ENCODE measurements around the gene CACNA2D4. TPM values are rescaled to one million over a fixed set of nuclear protein-coding genes. Genes with fewer than 3 reads are reported as not detected.

CACNA2D4 gene
- total and polyA plus RNA-seq, 2 donors from 2014 or later: 2.5 to 7.3 TPM

DNA sequence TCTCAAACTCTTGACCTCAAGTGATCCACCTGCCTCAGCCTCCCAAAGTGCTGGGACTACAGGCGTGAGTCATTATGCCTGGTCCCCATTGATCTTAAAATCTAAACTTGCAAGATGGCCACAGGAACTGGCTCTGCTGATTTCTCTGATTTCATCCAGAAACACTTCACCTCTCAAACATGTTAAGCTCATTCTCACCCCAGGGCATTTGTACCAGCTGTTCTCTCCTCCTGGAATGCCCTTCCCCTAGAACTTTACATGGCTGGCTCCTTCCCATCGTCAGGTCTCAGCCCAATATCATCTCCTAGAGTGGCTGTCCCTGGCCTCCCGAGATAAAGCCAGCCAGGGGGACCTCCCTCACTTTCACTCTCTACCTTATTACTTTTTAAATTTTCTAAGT, 103.3 kb downstream of the CACNA2D4 start:
- H3K27me3 ChIP-seq (ENCODE audit: control insufficient read depth, insufficient read depth, low read length): no peaks in the 10 kb centered on the region
- no peaks in the 10 kb centered on the region for H3K4me1 ChIP-seq (ENCODE audit: control insufficient read depth in 2 of 3, insufficient read depth in 2 of 3, low read depth in 1 of 3, low read length in 3 of 3)
- no peak overlapping the region for H3K4me3 ChIP-seq (ENCODE audit: low read length in 3 of 3)
- H3K9ac ChIP-seq (ENCODE audit: low read length in 3 of 3): no peak overlapping the region
- no peak for DNase-seq
- H3K9me3 ChIP-seq (ENCODE audit: control insufficient read depth in 2 of 3, insufficient read depth in 1 of 3, low read length in 3 of 3): no peaks in the 10 kb centered on the region
- TF ChIP-seq, protein P1, sequence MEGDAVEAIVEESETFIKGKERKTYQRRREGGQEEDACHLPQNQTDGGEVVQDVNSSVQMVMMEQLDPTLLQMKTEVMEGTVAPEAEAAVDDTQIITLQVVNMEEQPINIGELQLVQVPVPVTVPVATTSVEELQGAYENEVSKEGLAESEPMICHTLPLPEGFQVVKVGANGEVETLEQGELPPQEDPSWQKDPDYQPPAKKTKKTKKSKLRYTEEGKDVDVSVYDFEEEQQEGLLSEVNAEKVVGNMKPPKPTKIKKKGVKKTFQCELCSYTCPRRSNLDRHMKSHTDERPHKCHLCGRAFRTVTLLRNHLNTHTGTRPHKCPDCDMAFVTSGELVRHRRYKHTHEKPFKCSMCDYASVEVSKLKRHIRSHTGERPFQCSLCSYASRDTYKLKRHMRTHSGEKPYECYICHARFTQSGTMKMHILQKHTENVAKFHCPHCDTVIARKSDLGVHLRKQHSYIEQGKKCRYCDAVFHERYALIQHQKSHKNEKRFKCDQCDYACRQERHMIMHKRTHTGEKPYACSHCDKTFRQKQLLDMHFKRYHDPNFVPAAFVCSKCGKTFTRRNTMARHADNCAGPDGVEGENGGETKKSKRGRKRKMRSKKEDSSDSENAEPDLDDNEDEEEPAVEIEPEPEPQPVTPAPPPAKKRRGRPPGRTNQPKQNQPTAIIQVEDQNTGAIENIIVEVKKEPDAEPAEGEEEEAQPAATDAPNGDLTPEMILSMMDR (IDR thresholded peaks at IDR 0.05; ENCODE audit: borderline replicate concordance, extremely low read depth, insufficient read depth): no peak
- intact Hi-C loops (cut with DNase I): no loop called here
- no peaks in the 10 kb centered on the region for H3K36me3 ChIP-seq (ENCODE audit: control insufficient read depth in 2 of 3, insufficient read depth in 3 of 3, low read length in 3 of 3)
- FAIRE-seq: no peak
- no peak overlapping the region for H3K27ac ChIP-seq (ENCODE audit: low read depth in 2 of 2, low read length in 2 of 2)

- no peak overlapping the region for H3K27ac ChIP-seq (ENCODE audit: low read depth in 2 of 2, low read length in 2 of 2)
- H3K36me3 ChIP-seq (ENCODE audit: control insufficient read depth in 2 of 3, insufficient read depth in 3 of 3, low read length in 3 of 3): no peaks in the 10 kb centered on the region
- no peaks in the 10 kb centered on the region for H3K9me3 ChIP-seq (ENCODE audit: control insufficient read depth in 2 of 3, insufficient read depth in 1 of 3, low read length in 3 of 3)
- DNase-seq (no peak), FAIRE-seq (no peak)
- no peaks in the 10 kb centered on the region for H3K4me1 ChIP-seq (ENCODE audit: control insufficient read depth in 2 of 3, insufficient read depth in 2 of 3, low read depth in 1 of 3, low read length in 3 of 3)
- H3K9ac ChIP-seq (ENCODE audit: low read length in 3 of 3): no peak overlapping the region
- H3K4me3 ChIP-seq (ENCODE audit: low read length in 3 of 3): no peak overlapping the region
- TF ChIP-seq, protein P1 (IDR thresholded peaks at IDR 0.05; ENCODE audit: borderline replicate concordance, extremely low read depth, insufficient read depth): no peak
- intact Hi-C loops (cut with DNase I): no loop called here
- H3K27me3 ChIP-seq (ENCODE audit: control insufficient read depth, insufficient read depth, low read length): no peaks in the 10 kb centered on the region
Measured at GRCh38 chr12:1814266-1814665, 104.2 kb downstream of the CACNA2D4 start.

- Histone ChIP-seq H3K4me1 (ENCODE audit: control insufficient read depth in 2 of 3, insufficient read depth in 2 of 3, low read depth in 1 of 3, low read length in 3 of 3) (no peaks in the 10 kb centered on the region), H3K27me3 (ENCODE audit: control insufficient read depth, insufficient read depth, low read length) (no peaks in the 10 kb centered on the region), H3K9ac (ENCODE audit: low read length in 3 of 3) (no peak overlapping the region), H3K9me3 (ENCODE audit: control insufficient read depth in 2 of 3, insufficient read depth in 1 of 3, low read length in 3 of 3) (no peaks in the 10 kb centered on the region), H3K4me3 (ENCODE audit: low read length in 3 of 3) (no peak overlapping the region), H3K27ac (ENCODE audit: low read depth in 2 of 2, low read length in 2 of 2) (peak overlapping the region in 1 of 2 donors; percentile 3), H3K36me3 (ENCODE audit: control insufficient read depth in 2 of 3, insufficient read depth in 3 of 3, low read length in 3 of 3) (no peaks in the 10 kb centered on the region)
- DNase-seq: peak in 1 of 5 donors; percentile 74
- TF ChIP-seq, protein P1 (IDR thresholded peaks at IDR 0.05; ENCODE audit: borderline replicate concordance, extremely low read depth, insufficient read depth): no peak
- intact Hi-C loops (cut with DNase I): no loop called here
- FAIRE-seq: no peak
Measured at GRCh38 chr12:1812650-1813302, 105.7 kb downstream of the CACNA2D4 start.

DNA sequence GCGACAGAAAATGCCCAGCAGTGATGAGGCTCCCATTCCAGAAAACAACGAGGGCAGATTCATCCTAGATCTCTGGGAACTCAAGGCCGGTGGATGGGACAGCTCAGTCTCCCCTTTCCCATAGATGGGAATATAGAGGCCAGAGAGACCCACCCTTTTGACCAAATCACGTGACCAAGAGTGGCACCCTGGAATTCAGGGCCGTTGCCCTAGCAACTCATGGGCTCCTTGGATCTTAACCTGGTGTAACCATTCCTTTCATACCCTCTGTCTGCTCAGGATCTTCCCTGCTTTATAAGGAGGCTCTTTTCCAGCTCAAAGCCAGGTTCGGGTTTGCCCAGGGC, 106.5 kb downstream of the CACNA2D4 start:
- intact Hi-C loops (cut with DNase I): no loop called here
- Histone ChIP-seq H3K36me3 (ENCODE audit: control insufficient read depth in 2 of 3, insufficient read depth in 3 of 3, low read length in 3 of 3) (no peaks in the 10 kb centered on the region), H3K4me1 (ENCODE audit: control insufficient read depth in 2 of 3, insufficient read depth in 2 of 3, low read depth in 1 of 3, low read length in 3 of 3) (no peaks in the 10 kb centered on the region), H3K9me3 (ENCODE audit: control insufficient read depth in 2 of 3, insufficient read depth in 1 of 3, low read length in 3 of 3) (no peaks in the 10 kb centered on the region), H3K9ac (ENCODE audit: low read length in 3 of 3) (no peak overlapping the region), H3K4me3 (ENCODE audit: low read length in 3 of 3) (no peak overlapping the region), H3K27me3 (ENCODE audit: control insufficient read depth, insufficient read depth, low read length) (no peaks in the 10 kb centered on the region), H3K27ac (ENCODE audit: low read depth in 2 of 2, low read length in 2 of 2) (peak overlapping the region in 1 of 2 donors; percentile 22)
- FAIRE-seq: no peak
- peak in 1 of 5 donors; percentile 21 for DNase-seq
- TF ChIP-seq, protein P1 (IDR thresholded peaks at IDR 0.05; ENCODE audit: borderline replicate concordance, extremely low read depth, insufficient read depth): no peak
